PFSK-1 (cell line): Measurements from ENCODE around the gene GRK4.

Experiments used
- POLR2AphosphoS5 ChIP-seq: IDR thresholded peaks from 2 replicates; pipeline ENCODE4 v1.6.1; 2012; ENCODE audit warnings: low read depth, mild to moderate bottlenecking, control low read depth, low read length, moderate library complexity
- TAF1 ChIP-seq: IDR thresholded peaks from 2 replicates; pipeline ENCODE4 v1.6.1; 2012; ENCODE audit warnings: low read length, control low read depth, borderline replicate concordance; ENCODE audit not compliant: insufficient read depth
- TF ChIP-seq, protein P1 (sequence below), 2 experiments: IDR thresholded peaks; 2 replicates each; pipeline versions ENCODE4 v1.6.1 to v1.8.0; 2011 to 2012; ENCODE audit warnings: low read depth in 2 of 2, low read length in 2 of 2, control low read depth in 1 of 2, inconsistent platforms in 1 of 2, mild to moderate bottlenecking in 1 of 2, moderate library complexity in 1 of 2; ENCODE audit not compliant: insufficient read depth in 1 of 2

DNA sequence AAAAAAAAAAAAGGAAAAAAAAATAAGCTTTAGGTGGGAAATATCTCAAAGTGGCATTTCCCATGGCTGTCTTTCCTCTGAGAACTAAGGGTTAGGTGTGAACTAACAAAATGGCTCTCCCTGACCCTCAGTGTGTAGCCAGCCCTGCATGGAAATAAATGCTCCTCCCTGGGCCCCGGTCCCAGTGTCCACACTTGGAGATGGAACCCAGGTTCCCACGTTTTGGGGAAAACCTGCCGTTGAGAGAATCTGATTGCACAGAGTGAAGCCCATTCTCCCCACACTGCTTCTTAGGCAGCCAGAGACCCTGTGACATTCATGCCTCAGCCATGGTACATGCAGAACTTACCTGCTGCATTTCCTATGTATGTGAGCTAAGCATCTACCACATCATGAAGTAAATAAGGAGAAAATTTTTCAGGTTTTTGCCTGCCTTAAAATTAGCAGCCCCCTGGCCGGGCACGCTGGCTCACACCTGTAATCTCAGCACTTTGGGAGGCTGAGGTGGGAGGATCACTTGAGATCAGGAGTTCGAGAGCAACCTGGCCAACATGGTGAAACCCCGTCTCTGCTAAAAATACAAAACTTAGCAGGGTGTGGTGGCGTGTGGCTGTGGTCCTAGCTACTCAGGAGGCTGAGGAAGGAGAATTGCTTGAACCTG, 76.5 kb downstream of the GRK4 start:
- no peak for TF ChIP-seq POLR2AphosphoS5
- no peak for TF ChIP-seq TAF1
- TF ChIP-seq, protein P1, sequence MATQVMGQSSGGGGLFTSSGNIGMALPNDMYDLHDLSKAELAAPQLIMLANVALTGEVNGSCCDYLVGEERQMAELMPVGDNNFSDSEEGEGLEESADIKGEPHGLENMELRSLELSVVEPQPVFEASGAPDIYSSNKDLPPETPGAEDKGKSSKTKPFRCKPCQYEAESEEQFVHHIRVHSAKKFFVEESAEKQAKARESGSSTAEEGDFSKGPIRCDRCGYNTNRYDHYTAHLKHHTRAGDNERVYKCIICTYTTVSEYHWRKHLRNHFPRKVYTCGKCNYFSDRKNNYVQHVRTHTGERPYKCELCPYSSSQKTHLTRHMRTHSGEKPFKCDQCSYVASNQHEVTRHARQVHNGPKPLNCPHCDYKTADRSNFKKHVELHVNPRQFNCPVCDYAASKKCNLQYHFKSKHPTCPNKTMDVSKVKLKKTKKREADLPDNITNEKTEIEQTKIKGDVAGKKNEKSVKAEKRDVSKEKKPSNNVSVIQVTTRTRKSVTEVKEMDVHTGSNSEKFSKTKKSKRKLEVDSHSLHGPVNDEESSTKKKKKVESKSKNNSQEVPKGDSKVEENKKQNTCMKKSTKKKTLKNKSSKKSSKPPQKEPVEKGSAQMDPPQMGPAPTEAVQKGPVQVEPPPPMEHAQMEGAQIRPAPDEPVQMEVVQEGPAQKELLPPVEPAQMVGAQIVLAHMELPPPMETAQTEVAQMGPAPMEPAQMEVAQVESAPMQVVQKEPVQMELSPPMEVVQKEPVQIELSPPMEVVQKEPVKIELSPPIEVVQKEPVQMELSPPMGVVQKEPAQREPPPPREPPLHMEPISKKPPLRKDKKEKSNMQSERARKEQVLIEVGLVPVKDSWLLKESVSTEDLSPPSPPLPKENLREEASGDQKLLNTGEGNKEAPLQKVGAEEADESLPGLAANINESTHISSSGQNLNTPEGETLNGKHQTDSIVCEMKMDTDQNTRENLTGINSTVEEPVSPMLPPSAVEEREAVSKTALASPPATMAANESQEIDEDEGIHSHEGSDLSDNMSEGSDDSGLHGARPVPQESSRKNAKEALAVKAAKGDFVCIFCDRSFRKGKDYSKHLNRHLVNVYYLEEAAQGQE (IDR thresholded peaks at IDR 0.05; ENCODE audit: insufficient read depth in 1 of 2, low read depth in 2 of 2, low read length in 2 of 2): no peak
